ENCODE data around the gene GPR35.
"Not testable (repeated sequence)": the region's sequence is repeated elsewhere in the genome, so short reads cannot be mapped to it uniquely, and the experiment has no call there.

Gene GPR35

GRCh38 chr2:240603081-240603835 is 22.0 kb upstream of the GPR35 start:
- DNase-seq, result no peak

DNA sequence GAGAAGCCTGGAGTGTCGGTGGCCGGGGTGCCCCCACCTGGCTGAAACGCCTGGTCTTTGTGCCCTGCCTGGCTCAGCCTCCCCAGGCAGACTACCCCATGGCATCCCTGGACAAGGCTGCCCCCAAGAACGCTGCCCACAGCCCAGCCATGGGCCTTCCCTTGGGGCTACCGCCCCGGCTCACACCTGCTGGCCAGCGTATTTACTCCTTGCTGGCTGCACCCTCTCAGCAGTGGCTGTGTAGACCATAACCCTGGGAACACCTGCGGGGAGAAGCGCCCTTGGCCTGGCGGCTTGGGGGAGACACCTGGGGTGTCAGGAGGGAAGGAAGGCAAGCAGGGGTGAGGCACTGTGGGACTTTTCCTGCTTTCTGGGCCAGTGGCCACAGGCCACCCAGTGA is 21.4 kb upstream of the GPR35 start:
- DNase-seq, result no peak

- DNase-seq, result no peak
Observed at GRCh38 chr2:240604291-240604938, 20.9 kb upstream of the GPR35 start.

DNA sequence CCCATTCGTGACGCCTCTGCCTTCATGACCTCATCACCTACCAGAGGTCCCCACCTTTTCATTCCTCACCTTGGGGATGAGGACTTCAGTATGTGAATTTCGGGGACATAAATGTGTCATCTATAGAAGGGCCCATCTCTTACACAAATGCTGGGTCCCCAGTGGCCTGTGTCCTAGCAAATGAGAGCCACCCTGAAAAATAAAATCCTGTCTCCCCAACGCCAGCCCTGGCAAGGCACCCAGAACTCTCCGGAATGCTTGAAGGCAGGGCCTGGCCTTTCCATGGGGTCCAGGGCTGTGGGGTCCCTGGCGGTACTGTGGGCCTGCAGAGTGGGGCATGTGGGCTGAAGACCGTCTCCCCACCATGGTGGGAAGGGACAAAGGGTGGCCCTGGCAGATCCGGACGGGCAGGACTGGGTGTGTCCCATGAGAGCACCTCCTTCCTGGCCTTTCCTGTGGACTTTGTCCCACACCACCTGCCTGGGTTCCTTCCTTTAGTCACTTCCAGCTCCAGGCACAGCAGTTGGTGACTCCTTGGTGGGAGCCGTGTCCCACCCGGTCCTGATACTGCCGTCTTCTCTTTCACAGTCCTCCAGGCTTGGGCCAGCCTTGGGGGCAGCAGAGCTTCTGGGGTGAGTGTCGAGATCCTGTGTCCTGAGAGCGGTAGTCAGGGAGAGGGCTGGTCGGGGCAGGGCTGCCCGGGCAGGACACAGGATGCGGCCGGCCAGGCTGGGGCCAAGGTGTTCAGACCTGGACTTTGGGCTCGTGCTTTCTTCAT is 20.2 kb upstream of the GPR35 start:
- DNase-seq, result no peak

DNA sequence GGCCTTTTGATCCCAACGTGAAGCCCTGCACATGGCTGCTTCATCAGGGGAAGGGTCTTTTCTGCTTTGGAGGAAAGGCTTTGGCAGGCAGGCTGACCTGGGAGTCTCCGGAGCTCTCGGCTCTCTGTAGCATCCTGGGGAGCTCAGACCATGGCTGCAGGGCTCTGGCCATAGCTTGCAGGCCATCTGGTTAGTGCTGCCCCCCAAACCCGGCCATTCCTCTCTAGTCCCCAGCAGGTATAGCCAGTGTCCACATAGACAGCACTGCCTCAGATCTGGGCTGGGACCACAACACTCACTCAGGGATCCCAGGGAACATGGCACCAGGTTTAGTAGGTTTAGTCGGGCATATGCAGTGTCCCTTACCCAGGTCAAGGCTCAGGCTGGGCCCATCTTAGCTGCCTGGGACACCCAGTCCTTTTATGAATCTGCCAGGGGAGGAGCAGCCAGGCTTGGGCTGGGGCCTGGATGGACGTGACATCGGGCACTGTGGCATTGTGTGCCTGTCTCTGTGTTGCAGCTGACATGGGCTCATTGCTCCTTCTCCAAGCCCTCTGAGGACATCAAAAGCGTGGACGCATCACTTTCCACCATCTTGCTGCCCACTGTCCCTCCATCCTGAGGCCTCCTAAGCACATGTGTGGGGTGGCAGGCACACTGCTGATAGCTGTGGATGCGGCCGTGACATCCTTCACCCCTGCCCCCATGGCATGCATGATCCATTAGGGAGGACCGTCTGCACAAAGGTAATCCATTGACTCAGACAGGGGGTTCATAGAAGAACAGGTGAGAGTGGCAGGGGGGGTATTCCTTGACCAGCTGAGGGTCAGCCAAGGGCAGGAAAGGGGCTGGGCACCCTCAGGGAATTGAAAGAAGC is 19.2 kb upstream of the GPR35 start:
- DNase-seq, result no peak

DNA sequence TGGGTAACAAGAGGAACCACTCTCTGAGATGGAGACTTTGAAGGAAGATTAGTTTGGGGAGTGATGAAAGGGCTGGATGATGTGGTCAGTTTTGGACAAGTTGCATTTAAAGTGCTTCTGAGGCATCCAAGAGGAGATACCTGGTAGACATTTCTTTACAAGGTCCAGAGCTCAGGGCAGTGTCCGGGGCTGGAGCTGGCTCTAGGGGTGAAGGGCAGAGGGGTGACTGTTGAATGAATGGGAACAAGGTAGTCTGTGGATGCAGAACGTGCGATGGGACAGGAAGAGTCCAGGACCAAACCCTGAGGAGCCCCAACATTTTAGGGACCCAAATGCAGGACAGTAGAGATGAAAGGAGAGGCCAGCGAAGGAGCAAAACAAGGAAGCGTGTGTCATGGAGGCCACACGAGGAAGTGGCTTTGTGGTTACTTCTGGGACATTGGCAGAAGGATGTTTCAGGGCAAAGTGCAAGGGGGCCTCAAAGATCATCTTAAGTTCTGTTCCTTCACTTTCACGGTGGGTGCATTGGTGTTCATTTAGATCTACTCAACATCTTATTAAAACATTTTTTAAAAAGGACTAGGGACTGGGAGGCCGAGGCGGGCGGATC is 13.6 kb upstream of the GPR35 start:
- no peak for DNase-seq

DNA sequence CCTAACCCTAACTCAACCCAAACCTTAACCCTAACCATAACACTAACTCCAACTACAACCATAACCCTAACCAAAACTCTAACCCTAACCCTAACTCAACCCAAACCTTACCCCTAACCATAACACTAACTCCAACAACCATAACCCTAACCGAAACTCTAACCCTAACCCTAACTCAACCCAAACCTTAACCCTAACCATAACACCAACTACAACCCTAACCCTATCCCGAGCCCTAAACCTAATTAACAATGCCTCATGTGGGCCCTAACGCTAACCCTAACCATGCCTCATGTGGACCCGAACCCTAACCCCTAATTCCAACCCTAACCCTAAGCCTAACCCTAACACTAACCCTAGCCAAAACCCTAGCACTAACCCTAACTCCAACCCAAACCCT is 11.5 kb upstream of the GPR35 start:
- DNase-seq, result no peak

DNA sequence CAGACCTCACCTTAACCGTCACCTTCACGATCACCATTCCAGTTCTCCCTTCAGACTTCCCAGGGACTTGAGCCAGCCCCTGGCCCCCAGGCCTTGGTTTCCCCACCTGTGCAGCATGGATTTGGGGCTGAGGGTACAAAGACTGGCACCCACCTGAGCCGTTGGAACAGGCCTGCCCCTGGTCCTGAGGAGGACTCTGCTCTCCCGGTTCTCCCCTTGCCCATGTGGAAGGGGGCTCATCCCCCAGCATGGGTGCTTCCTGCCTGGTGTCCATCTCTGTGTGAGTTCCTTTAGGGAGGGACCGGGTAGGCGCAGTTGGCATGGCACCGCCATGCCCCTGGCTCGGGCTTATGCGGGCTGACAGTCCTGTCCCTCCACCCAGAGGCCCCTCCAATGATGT is 10.9 kb upstream of the GPR35 start:
- no peak for DNase-seq

GRCh38 chr2:240615396-240615795 is 9.9 kb upstream of the GPR35 start:
- DNase-seq, result no peak

GRCh38 chr2:240615820-240616547 is 9.3 kb upstream of the GPR35 start:
- DNase-seq, result peak; percentile 11

- DNase-seq, result not testable (repeated sequence)
Observed at GRCh38 chr2:240616860-240617666, 8.2 kb upstream of the GPR35 start.

- no peak for DNase-seq
Observed at GRCh38 chr2:240618776-240619175, 6.5 kb upstream of the GPR35 start.

DNA sequence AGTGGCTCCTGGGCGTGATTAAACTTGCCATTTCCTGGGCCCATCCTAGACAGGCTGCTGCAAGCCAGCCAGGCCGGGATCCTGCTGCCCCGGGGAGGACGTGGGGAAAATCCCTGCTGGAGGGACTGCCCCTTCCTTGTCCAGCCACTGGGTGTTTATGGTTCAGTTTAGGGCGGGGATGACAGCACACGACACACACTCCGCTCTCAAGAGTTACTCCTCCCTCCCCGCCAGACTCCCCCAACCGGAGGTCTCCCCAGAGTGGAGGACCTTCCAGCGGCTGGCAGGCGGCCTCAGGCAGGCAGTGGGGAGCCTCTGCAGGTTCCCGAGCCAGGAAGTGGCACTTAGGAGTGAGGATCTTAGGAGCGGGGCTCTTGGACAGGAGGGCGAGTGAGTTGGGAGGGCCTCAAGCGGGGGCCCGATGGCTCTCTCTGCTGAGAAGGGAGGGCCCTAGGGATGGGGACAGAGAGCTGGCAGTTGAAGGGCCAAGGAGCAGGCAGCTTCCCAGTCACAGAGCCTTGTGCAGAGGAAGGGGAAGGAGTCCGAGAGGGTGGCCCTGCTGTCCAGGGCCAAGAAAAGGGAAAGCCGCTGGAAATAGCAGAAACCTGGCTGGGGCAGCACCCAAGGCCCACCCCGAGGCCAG is 5.7 kb upstream of the GPR35 start:
- DNase-seq, result no peak

GRCh38 chr2:240620149-240620731 is 5.0 kb upstream of the GPR35 start:
- no peak for DNase-seq

DNA sequence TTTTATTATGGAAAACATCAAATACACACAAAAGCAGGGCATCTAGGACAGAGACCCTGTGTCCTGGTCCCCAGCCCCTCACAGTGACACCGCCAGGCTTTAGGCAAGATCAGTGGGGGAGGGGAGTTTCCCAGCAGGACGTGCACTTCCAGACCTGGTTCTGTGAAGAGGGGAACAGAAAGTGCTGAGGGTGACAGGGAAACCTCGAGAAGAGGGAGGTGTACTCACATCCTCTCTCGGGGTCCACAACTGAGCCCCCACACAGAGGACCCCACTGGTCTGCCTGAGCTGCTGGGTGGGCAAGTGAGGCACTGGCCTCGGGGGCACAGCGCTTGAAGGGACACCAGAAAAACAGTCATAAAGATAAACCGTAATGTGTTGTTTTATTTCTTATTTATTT is 4.4 kb upstream of the GPR35 start:
- no peak for DNase-seq

DNA sequence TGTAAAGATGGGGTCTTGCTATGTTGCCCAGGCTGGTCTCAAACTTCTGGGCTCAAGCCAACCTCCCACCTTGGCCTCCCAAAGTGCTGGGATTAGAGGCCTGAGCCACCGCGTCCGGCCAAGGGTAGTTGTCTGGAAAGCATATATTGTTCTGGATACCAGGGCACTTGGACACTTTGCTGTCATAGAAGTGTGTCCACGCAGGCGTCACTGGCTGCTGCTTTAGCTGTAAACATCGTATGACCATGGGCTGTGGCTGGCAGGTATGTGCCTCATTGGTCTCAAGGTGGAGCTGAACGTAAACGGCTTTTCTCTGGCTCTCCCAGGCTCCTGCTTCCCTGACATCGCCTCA is 3.2 kb upstream of the GPR35 start:
- DNase-seq, result no peak

GRCh38 chr2:240622531-240623235 is 2.6 kb upstream of the GPR35 start:
- DNase-seq, result no peak

GRCh38 chr2:240623531-240624010 is 1.7 kb upstream of the GPR35 start:
- no peak for DNase-seq
